AG04450 (cell line): ENCODE measurements around the gene F8. TPM values are rescaled to one million over a fixed set of nuclear protein-coding genes. Genes with fewer than 3 reads are reported as not detected.

ENCODE experiments used
- CTCF ChIA-PET: fragments of 300-600, 350-600 bp; formaldehyde crosslinking; extraction: SDS; loops from one replicate; lab custom pipeline; 2022; ENCODE audit warnings: antibody characterized with exemption, inconsistent platforms; lab: Charles Lee
- POLR2A ChIA-PET: fragments of 350-600 bp; formaldehyde crosslinking; extraction: SDS; loops from one replicate; lab custom pipeline; 2021; ENCODE audit warnings: antibody characterized with exemption, inconsistent platforms; lab: Yijun Ruan, JAX
- DNase-seq: peaks from one replicate; pipeline ENCODE4 v3.0.0-alpha.2; 2011; ENCODE audit warnings: low read depth, low spot score
- H3K27ac ChIP-seq: one replicate; pipeline ENCODE4 v1.5.1; 2012; ENCODE audit warnings: low read depth, low read length, control low read depth
- H3K27me3 ChIP-seq: one replicate; pipeline ENCODE4 v1.6.0; 2012; ENCODE audit warnings: low read length; ENCODE audit not compliant: control insufficient read depth, insufficient read depth
- H3K4me3 ChIP-seq: 2 replicates; pipeline ENCODE4 v1.5.1; 2011; ENCODE audit warnings: mild to moderate bottlenecking, low read depth, low read length, control low read depth
- H3K9me3 ChIP-seq: 2 replicates; pipeline ENCODE4 v1.5.1; 2012; ENCODE audit warnings: low read length; ENCODE audit not compliant: control insufficient read depth, insufficient read depth
- CTCF ChIP-seq: IDR thresholded peaks from 2 replicates; pipeline ENCODE4 v1.5.1; 2011; ENCODE audit warnings: low read depth, low read length, control low read depth, inconsistent platforms
- polyA plus RNA-seq: library from polyadenylated mRNA; depleted of rRNA; stranded (reverse); fragments of >200 nt; gene quantifications from 2 replicates; pipeline ENCODE4 v1.2.3, GENCODE V29; 2011

F8 gene
- polyA plus RNA-seq, 1 experiment: 1.4 TPM

GRCh38 chrX:154805696-154806091 lies 216.8 kb downstream of the F8 start:
- no peak for DNase-seq
- CTCF ChIA-PET: interaction anchor here (0.6 to 2.1 kb wide), 2 partner anchors 57 to 484 kb away, joined by 3 to 5 read pairs; no protein-coding TSS in a partner anchor
- Histone ChIP-seq H3K27ac (peak overlapping the region; percentile 47), H3K4me3 (peak overlapping the region; percentile 56), H3K27me3 (no peaks in the 10 kb centered on the region), H3K9me3 (no peaks in the 10 kb centered on the region)
- no peak for TF ChIP-seq CTCF
- POLR2A ChIA-PET: interaction anchor here (1.0 to 1.4 kb wide), 2 partner anchors 27 to 41 kb away, joined by 3 to 7 read pairs; no protein-coding TSS in a partner anchor

- ChIA-PET CTCF (interaction anchor here (0.6 to 2.1 kb wide), 3 partner anchors 56 to 484 kb away, joined by 3 to 5 read pairs (median 3); no protein-coding TSS in a partner anchor), POLR2A (interaction anchor here (1.0 to 1.4 kb wide), 2 partner anchors 26 to 41 kb away, joined by 3 to 7 read pairs; no protein-coding TSS in a partner anchor)
- DNase-seq: peak; percentile 18
- Histone ChIP-seq H3K27me3 (no peaks in the 10 kb centered on the region), H3K9me3 (no peaks in the 10 kb centered on the region), H3K4me3 (peak within 1 kb of the TSS; percentile 74), H3K27ac (peak within 1 kb of the TSS; percentile 47)
- TF ChIP-seq CTCF: no peak
These were observed 217.4 kb downstream of the F8 start, which contains the start of gene MPP1 for GRCh38 chrX:154804957-154805695. TSS of gene MPP1 (minus strand) at chrX:154805485. CDS start at chrX:154805373, 112 bp downstream.

GRCh38 chrX:154804261-154804956 lies 218.1 kb downstream of the F8 start:
- Histone ChIP-seq H3K27me3 (no peaks in the 10 kb centered on the region), H3K9me3 (no peaks in the 10 kb centered on the region), H3K4me3 (peak overlapping the region; percentile 74), H3K27ac (no peak overlapping the region)
- no peak for DNase-seq
- POLR2A ChIA-PET: interaction anchor here (1.4 kb wide), 1 partner anchor 26 kb away, joined by 7 read pairs; no protein-coding TSS in a partner anchor
- CTCF ChIA-PET: interaction anchor here (2.1 kb wide), 1 partner anchor 56 kb away, joined by 5 read pairs; no protein-coding TSS in a partner anchor
- TF ChIP-seq CTCF: no peak

GRCh38 chrX:154802947-154803346 lies 219.6 kb downstream of the F8 start:
- ChIA-PET CTCF (no interaction called here), POLR2A (no interaction called here)
- H3K27me3 ChIP-seq: no peaks in the 10 kb centered on the region
- no peak for DNase-seq
- no peak overlapping the region for H3K4me3 ChIP-seq
- H3K9me3 ChIP-seq: no peaks in the 10 kb centered on the region
- no peak overlapping the region for H3K27ac ChIP-seq
- TF ChIP-seq CTCF: no peak
